Endometrium (tissue), 2 donors: Measurements from ENCODE around the gene SMAD6.

ENCODE experiments used
- FAIRE-seq: peaks from 2 replicates; lab custom pipeline; 2012; peaks lifted over from hg19 to GRCh38; lab: Jason Lieb, UNC
- donor health status: control.
- donor health status: control.

Gene SMAD6

GRCh38 chr15:66760097-66760967 lies 58.3 kb downstream of the SMAD6 start:
- FAIRE-seq, result no peak

- no peak for FAIRE-seq
Observed at GRCh38 chr15:66760968-66761725, 59.1 kb downstream of the SMAD6 start.

GRCh38 chr15:66761726-66762595 lies 59.9 kb downstream of the SMAD6 start:
- no peak for FAIRE-seq

GRCh38 chr15:66763186-66764071 lies 61.4 kb downstream of the SMAD6 start:
- no peak for FAIRE-seq

- no peak for FAIRE-seq
Observed at GRCh38 chr15:66764072-66764786, 62.2 kb downstream of the SMAD6 start.

GRCh38 chr15:66765478-66766281 lies 63.6 kb downstream of the SMAD6 start:
- FAIRE-seq, result peak; percentile 41

- no peak for FAIRE-seq
Observed at GRCh38 chr15:66766282-66767230, 64.5 kb downstream of the SMAD6 start.

- FAIRE-seq, result no peak
Observed at GRCh38 chr15:66767240-66767659, 65.2 kb downstream of the SMAD6 start.

- no peak for FAIRE-seq
Observed at GRCh38 chr15:66768987-66769386, 67.0 kb downstream of the SMAD6 start.

GRCh38 chr15:66770518-66771350 lies 68.7 kb downstream of the SMAD6 start:
- no peak for FAIRE-seq

- no peak for FAIRE-seq
Observed at GRCh38 chr15:66771351-66771650, 69.3 kb downstream of the SMAD6 start.

- FAIRE-seq, result no peak
Observed at GRCh38 chr15:66772604-66773128, 70.6 kb downstream of the SMAD6 start.

- FAIRE-seq, result no peak
Observed at GRCh38 chr15:66773129-66773873, 71.3 kb downstream of the SMAD6 start.

GRCh38 chr15:66774001-66774814 lies 72.2 kb downstream of the SMAD6 start:
- FAIRE-seq, result no peak

- FAIRE-seq, result peak; percentile 41
Observed at GRCh38 chr15:66775127-66776105, 73.4 kb downstream of the SMAD6 start.
